GM23338 (cell line): ENCODE measurements around the gene LRRC28.

Experiments
- CREB1 ChIP-seq: fragments of 250-450 bp; sonication (Bioruptor Pico); IDR thresholded peaks from 2 replicates; pipeline ENCODE4 v1.5.0; 2020; ENCODE audit warnings: low read depth, mild to moderate bottlenecking, moderate library complexity
- CTCF ChIP-seq, 2 experiments: fragments of 200-600 bp in 1 of 2; sonication (generic) in 1 of 2; conservative IDR thresholded peaks; 2 replicates each; pipeline versions ENCODE4 v1.5.1 to v1.6.1; 2016 to 2017; ENCODE audit warnings: antibody characterized with exemption in 2 of 2, low read depth in 2 of 2, mild to moderate bottlenecking in 2 of 2, moderate library complexity in 1 of 2
- ETS1 ChIP-seq: IDR thresholded peaks from 2 replicates; pipeline ENCODE4 v1.6.1; 2016; ENCODE audit warnings: antibody characterized with exemption
- EZH2 ChIP-seq: fragments of 200-600 bp; sonication (generic); IDR thresholded peaks from one replicate; pipeline ENCODE4 v1.8.0; 2017; ENCODE audit warnings: antibody characterized with exemption, mild to moderate bottlenecking, low read depth; ENCODE audit not compliant: unreplicated experiment
- EZH2phosphoT487 ChIP-seq: fragments of 200-600 bp; sonication (generic); IDR thresholded peaks from one replicate; pipeline ENCODE4 v1.8.1; 2018; ENCODE audit warnings: antibody characterized with exemption; ENCODE audit not compliant: unreplicated experiment
- JUNB ChIP-seq: IDR thresholded peaks from one replicate; pipeline ENCODE4 v1.6.1; 2016; ENCODE audit warnings: antibody characterized with exemption; ENCODE audit not compliant: unreplicated experiment
- NANOG ChIP-seq: IDR thresholded peaks from 2 replicates; pipeline ENCODE4 v1.6.1; 2016; ENCODE audit warnings: antibody characterized with exemption, borderline replicate concordance
- POLR2AphosphoS5 ChIP-seq: IDR thresholded peaks from 2 replicates; pipeline ENCODE4 v1.6.1; 2016; ENCODE audit warnings: antibody characterized with exemption, low read depth
- REST ChIP-seq: IDR thresholded peaks from one replicate; pipeline ENCODE4 v1.6.1; 2018; ENCODE audit warnings: antibody characterized with exemption; ENCODE audit not compliant: unreplicated experiment
- STAT1 ChIP-seq: IDR thresholded peaks from one replicate; pipeline ENCODE4 v1.6.1; 2016; ENCODE audit warnings: antibody characterized with exemption; ENCODE audit not compliant: unreplicated experiment
- ZNF114 ChIP-seq: fragments of 250-450 bp; sonication (Bioruptor Pico); IDR thresholded peaks from 2 replicates; pipeline ENCODE4 v1.5.0; 2020; ENCODE audit warnings: mild to moderate bottlenecking, moderate library complexity
- ZNF331 ChIP-seq: fragments of 250-450 bp; sonication (Bioruptor Pico); IDR thresholded peaks from 2 replicates; pipeline ENCODE4 v1.5.0; 2020; ENCODE audit warnings: low read depth, mild to moderate bottlenecking, moderate library complexity

- TF ChIP-seq CTCF (conservative IDR thresholded peaks at IDR 0.05; ENCODE audit: low read depth in 2 of 2) = no peak
- no peak for TF ChIP-seq EZH2phosphoT487
- no peak for TF ChIP-seq CREB1 (CRISPR knock-in tag)
- TF ChIP-seq POLR2AphosphoS5 = no peak
- TF ChIP-seq STAT1 = no peak
- no peak for TF ChIP-seq EZH2
- no peak for TF ChIP-seq NANOG
- no peak for TF ChIP-seq JUNB
- TF ChIP-seq ZNF331 (CRISPR knock-in tag) = no peak
- TF ChIP-seq REST = no peak
- no peak for TF ChIP-seq ZNF114
- no peak for TF ChIP-seq ETS1
Measured at GRCh38 chr15:99275061-99275460, 23.8 kb downstream of the LRRC28 start.
